Measurements from ENCODE around the gene SELENOT.

GRCh38 chr3:150610785-150611184 lies 7.7 kb downstream of the SELENOT start:
- TF ChIP-seq YY1 (IDR thresholded peaks at IDR 0.05; ENCODE audit: insufficient read depth, insufficient read length): no peak
- TF ChIP-seq ZNF274 (IDR thresholded peaks at IDR 0.05; ENCODE audit: low read depth, low read length): no peak
